MCF 10A (cell line): ENCODE data around the gene CFP. TPM values are rescaled to one million over a fixed set of nuclear protein-coding genes. Genes with fewer than 3 reads are reported as not detected.

Source experiments
- BruUV-seq: library from RNA; stranded (reverse); fragments of 400-500 nt; replicated peaks from 2 replicates; lab custom pipeline; 2021; lab: Mats Ljungman, UMichigan
- CTCF ChIA-PET: fragments of 300-600 bp; sonication (Branson Sonifier 250); formaldehyde crosslinking; extraction: SDS; loops from one replicate; lab custom pipeline; 2021; ENCODE audit warnings: antibody characterized with exemption, inconsistent platforms; lab: Yijun Ruan, JAX
- POLR2A ChIA-PET: fragments of 300-600, 350-650 bp; sonication (Branson Sonifier 250); formaldehyde crosslinking; extraction: SDS; loops from one replicate; lab custom pipeline; 2020; ENCODE audit warnings: antibody characterized with exemption, inconsistent platforms; lab: Yijun Ruan, JAX
- DNase-seq: peaks from one replicate; pipeline ENCODE4 v3.0.0-alpha.2; 2018; ENCODE audit not compliant: unreplicated experiment
- H3K27ac Mint-ChIP-seq: one replicate; pipeline ENCODE4 v1.8.0; 2022; ENCODE audit warnings: mild to moderate bottlenecking, low read depth, mixed read lengths; ENCODE audit not compliant: unreplicated experiment
- H3K27me3 Mint-ChIP-seq: one replicate; pipeline ENCODE4 v1.8.0; 2022; ENCODE audit warnings: mixed read lengths; ENCODE audit not compliant: insufficient read depth, unreplicated experiment
- H3K36me3 Mint-ChIP-seq: one replicate; pipeline ENCODE4 v1.8.0; 2022; ENCODE audit warnings: mild to moderate bottlenecking, moderate library complexity, mixed read lengths; ENCODE audit not compliant: insufficient read depth, unreplicated experiment
- H3K4me1 Mint-ChIP-seq: one replicate; pipeline ENCODE4 v1.8.0; 2022; ENCODE audit warnings: mixed read lengths; ENCODE audit not compliant: insufficient read depth, unreplicated experiment
- H3K4me3 Mint-ChIP-seq: one replicate; pipeline ENCODE4 v1.8.0; 2022; ENCODE audit warnings: mild to moderate bottlenecking, moderate library complexity, mixed read lengths; ENCODE audit not compliant: unreplicated experiment
- H3K9me3 Mint-ChIP-seq: one replicate; pipeline ENCODE4 v1.8.0; 2022; ENCODE audit warnings: mixed read lengths; ENCODE audit not compliant: unreplicated experiment
- CTCF ChIP-seq: fragments of 200-600 bp; IDR thresholded peaks from one replicate; pipeline ENCODE4 v1.8.0; 2022; ENCODE audit warnings: antibody characterized with exemption, mild to moderate bottlenecking; ENCODE audit not compliant: unreplicated experiment
- intact Hi-C: fragments of 100-400 bp; cut with micrococcal nuclease; formaldehyde crosslinking; loops from 2 replicates; pipeline ENCODE4 v1.14.1; 2022
- total RNA-seq: library from RNA; stranded (reverse); gene quantifications from 2 replicates; pipeline ENCODE4 v1.2.3, GENCODE V29; 2022

Gene CFP
- total RNA-seq, 1 experiment from 2014 or later, result 0.56 TPM

- ChIA-PET CTCF (interaction anchor here (0.5 to 0.7 kb wide), 2 partner anchors 12 to 434 kb away, joined by 3 to 6 read pairs; no protein-coding TSS in a partner anchor), POLR2A (interaction anchor here (0.5 to 2.0 kb wide), 8 partner anchors 10 to 506 kb away, joined by 3 to 9 read pairs (median 5); partner anchors contain the start of genes ARAF, NDUFB11, RBM10 and ZNF81)
- H3K27ac Mint-ChIP-seq, result peak within 1 kb of the TSS; percentile 80
- intact Hi-C loops, result loop anchor here (2.0 kb wide), 1 partner anchor 100 kb away; no protein-coding TSS in a partner anchor
- peaks cover 15% of the 10 kb centered on the region for H3K4me1 Mint-ChIP-seq
- H3K27me3 Mint-ChIP-seq, result no peaks in the 10 kb centered on the region
- H3K9me3 Mint-ChIP-seq, result no peaks in the 10 kb centered on the region
- no peak for TF ChIP-seq CTCF
- BruUV-seq, result no TSS peak
- peaks cover 5% of the 10 kb centered on the region for H3K36me3 Mint-ChIP-seq
- peak within 1 kb of the TSS; percentile 77 for H3K4me3 Mint-ChIP-seq
- peak; percentile 97 for DNase-seq
Observed at GRCh38 chrX:47650164-47651042, 20.7 kb upstream of the CFP start, which contains the start of gene ELK1. ELK1 (minus strand) TSS chrX:47650563; CDS start chrX:47641441, 9,122 bp downstream.

GRCh38 chrX:47649781-47650163 is 20.0 kb upstream of the CFP start:
- Mint-ChIP-seq H3K4me3 (peak overlapping the region; percentile 77), H3K27ac (peak overlapping the region; percentile 62), H3K4me1 (peaks cover 17% of the 10 kb centered on the region), H3K36me3 (peaks cover 3% of the 10 kb centered on the region), H3K9me3 (no peaks in the 10 kb centered on the region), H3K27me3 (no peaks in the 10 kb centered on the region)
- ChIA-PET CTCF (no interaction called here), POLR2A (interaction anchor here (0.5 to 2.0 kb wide), 6 partner anchors 12 to 220 kb away, joined by 3 to 9 read pairs (median 5); partner anchors contain the start of genes ARAF and ZNF81)
- no peak for DNase-seq
- TF ChIP-seq CTCF, result no peak
- intact Hi-C loops, result loop anchor here (2.0 kb wide), 1 partner anchor 101 kb away; no protein-coding TSS in a partner anchor
- BruUV-seq, result no TSS peak

GRCh38 chrX:47649271-47649670 is 19.5 kb upstream of the CFP start:
- Mint-ChIP-seq H3K4me1 (peaks cover 20% of the 10 kb centered on the region), H3K27ac (peak overlapping the region; percentile 62), H3K27me3 (no peaks in the 10 kb centered on the region), H3K4me3 (peak overlapping the region; percentile 77), H3K9me3 (no peaks in the 10 kb centered on the region), H3K36me3 (peaks cover 6% of the 10 kb centered on the region)
- no peak for DNase-seq
- CTCF ChIA-PET, result interaction anchor here (0.7 to 1.2 kb wide), 2 partner anchors 87 to 110 kb away, joined by 3 to 4 read pairs; no protein-coding TSS in a partner anchor
- no TSS peak for BruUV-seq
- TF ChIP-seq CTCF, result no peak
- POLR2A ChIA-PET, result interaction anchor here (0.6 to 2.0 kb wide), 3 partner anchors 68 to 220 kb away, joined by 4 to 5 read pairs (median 4); no protein-coding TSS in a partner anchor
- intact Hi-C loops, result no loop called here

- POLR2A ChIA-PET, result interaction anchor here (0.6 to 1.3 kb wide), 2 partner anchors 67 to 151 kb away, joined by 3 to 4 read pairs; no protein-coding TSS in a partner anchor
- intact Hi-C loops, result no loop called here
- Mint-ChIP-seq H3K27me3 (no peaks in the 10 kb centered on the region), H3K36me3 (peaks cover 12% of the 10 kb centered on the region), H3K4me3 (no peak overlapping the region), H3K4me1 (peaks cover 20% of the 10 kb centered on the region), H3K27ac (no peak overlapping the region), H3K9me3 (no peaks in the 10 kb centered on the region)
- no peak for TF ChIP-seq CTCF
- CTCF ChIA-PET, result interaction anchor here (1.2 kb wide), 1 partner anchor 109 kb away, joined by 3 read pairs; no protein-coding TSS in a partner anchor
- DNase-seq, result no peak
- no TSS peak for BruUV-seq
Observed at GRCh38 chrX:47648376-47648775, 18.6 kb upstream of the CFP start.
